Gastrocnemius medialis (tissue), 4 donors: ENCODE data around the gene FAM83G.

Source experiments
- POLR2A ChIP-seq, 2 donors: fragments of 450-650 bp; IDR thresholded peaks; one replicate each; pipeline ENCODE4 v1.6.1; 2017; ENCODE audit warnings: antibody characterized with exemption in 2 of 2, mild to moderate bottlenecking in 2 of 2, moderate library complexity in 2 of 2
- TF ChIP-seq, protein P1 (sequence below), 5 experiments: fragments of 450-650 bp in 3 of 5; fragments of 200-600 bp in 2 of 5; sonication (generic) in 2 of 5; IDR thresholded peaks in 4 of 5; conservative IDR thresholded peaks in 1 of 5; 1 replicate in 4 of 5; 2 replicates in 1 of 5; pipeline ENCODE4 v1.5.1; 2016 to 2019; ENCODE audit warnings: antibody characterized with exemption in 5 of 5, mild to moderate bottlenecking in 3 of 5, moderate library complexity in 3 of 5

DNA sequence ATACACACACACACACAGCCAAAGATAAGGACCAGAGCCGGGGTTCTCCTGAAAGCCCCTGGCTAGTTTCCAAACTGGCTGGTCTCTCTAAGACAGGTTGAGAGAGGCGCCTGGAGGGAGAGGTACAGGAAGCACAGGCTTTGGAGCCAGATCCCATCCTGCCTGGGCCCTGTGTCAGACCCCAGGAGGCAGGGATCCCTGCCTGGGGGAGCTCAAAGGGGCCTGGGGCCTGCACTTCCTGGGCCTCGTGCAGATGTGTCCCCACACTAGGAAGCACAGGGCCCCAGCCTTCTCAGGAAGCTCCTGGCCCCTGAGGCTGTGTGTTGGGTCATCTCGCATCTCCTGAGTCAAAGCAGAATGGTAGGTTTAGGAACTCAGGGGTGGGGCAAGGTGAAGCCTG is 36.6 kb downstream of the FAM83G start:
- TF ChIP-seq, protein P1, sequence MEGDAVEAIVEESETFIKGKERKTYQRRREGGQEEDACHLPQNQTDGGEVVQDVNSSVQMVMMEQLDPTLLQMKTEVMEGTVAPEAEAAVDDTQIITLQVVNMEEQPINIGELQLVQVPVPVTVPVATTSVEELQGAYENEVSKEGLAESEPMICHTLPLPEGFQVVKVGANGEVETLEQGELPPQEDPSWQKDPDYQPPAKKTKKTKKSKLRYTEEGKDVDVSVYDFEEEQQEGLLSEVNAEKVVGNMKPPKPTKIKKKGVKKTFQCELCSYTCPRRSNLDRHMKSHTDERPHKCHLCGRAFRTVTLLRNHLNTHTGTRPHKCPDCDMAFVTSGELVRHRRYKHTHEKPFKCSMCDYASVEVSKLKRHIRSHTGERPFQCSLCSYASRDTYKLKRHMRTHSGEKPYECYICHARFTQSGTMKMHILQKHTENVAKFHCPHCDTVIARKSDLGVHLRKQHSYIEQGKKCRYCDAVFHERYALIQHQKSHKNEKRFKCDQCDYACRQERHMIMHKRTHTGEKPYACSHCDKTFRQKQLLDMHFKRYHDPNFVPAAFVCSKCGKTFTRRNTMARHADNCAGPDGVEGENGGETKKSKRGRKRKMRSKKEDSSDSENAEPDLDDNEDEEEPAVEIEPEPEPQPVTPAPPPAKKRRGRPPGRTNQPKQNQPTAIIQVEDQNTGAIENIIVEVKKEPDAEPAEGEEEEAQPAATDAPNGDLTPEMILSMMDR (IDR thresholded peaks at IDR 0.05 in 4 of 5, conservative IDR thresholded peaks at IDR 0.05 in 1 of 5) = no peak
- no peak for TF ChIP-seq POLR2A (IDR thresholded peaks at IDR 0.05)
